GM15510 (cell line): ENCODE data around the gene WDR4.

Source experiments
- POLR2A ChIP-seq: IDR thresholded peaks from 3 replicates; pipeline ENCODE4 v1.6.1; 2011; ENCODE audit warnings: borderline replicate concordance; ENCODE audit not compliant: insufficient read length; ENCODE audit errors: extremely low read depth

The WDR4 gene

GRCh38 chr21:42848932-42849758 lies 30.2 kb downstream of the WDR4 start:
- TF ChIP-seq POLR2A = no peak

DNA sequence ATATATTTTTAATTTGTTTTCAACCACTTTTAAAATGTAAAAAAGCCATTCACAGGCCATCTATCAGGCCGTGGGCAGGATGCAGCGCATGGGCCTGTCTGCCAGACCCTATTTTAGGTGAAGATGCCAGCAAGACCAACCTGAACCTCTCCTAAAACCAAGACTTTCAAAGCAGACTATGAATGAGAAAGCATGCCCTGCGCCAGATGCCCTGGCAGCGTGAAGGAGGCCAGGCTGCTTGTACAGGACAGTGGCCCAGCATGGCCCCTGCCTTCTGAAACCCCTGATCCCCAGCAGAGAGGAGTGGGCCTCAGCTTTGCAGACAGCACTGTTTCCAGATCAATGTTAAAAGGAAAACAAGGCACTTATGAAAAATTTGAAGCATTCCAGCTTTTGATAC lies 31.6 kb downstream of the WDR4 start:
- no peak for TF ChIP-seq POLR2A

DNA sequence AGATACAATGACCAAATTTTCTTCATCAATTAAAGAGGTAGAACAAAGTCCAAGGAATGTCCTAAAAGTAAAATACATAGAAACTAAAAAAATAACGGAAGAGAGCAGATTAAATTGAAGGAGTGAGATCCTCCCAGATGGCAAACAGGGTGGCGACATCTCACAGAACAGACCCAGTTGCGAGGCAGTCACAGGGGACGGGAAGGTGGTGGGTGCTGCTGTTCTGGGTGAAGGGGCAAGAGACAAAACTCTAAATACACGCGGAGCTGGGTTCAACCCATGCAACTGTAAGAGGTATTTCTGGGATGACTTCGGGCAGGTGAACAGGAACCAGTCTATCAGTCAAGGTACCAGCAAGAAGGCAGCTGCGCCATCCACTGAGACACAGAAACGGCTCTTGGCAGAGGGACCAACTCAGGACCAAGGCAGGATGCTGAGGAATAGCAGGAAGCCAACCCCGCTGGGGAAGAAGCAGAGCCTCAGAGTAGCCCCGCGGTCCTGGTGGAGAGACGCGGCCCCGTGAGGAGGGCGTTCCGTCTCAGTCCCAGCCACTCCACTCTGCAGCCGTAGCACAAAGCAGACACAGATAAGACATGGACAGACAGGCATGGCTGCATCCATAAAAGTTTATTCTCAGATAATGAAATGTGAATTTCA lies 32.2 kb downstream of the WDR4 start:
- no peak for TF ChIP-seq POLR2A

DNA sequence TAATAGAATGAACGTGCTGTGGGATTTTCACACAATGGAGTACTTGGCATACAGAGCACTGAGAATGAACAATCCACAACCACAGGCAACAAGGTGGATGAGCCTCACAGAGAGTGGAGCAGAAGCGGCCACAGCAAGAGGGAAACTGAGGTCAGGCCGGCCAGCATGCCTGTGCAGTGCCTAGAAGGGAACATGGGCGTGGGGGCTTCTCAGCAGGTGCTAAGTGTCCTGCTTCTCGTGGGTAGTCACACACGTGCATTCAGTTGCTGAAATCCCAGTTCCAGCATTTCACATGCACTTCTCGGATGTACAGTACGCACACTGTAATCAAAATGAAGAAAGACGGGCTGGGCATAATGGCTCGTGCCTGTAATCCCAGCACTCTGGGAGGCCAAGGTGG lies 33.1 kb downstream of the WDR4 start:
- no peak for TF ChIP-seq POLR2A

DNA sequence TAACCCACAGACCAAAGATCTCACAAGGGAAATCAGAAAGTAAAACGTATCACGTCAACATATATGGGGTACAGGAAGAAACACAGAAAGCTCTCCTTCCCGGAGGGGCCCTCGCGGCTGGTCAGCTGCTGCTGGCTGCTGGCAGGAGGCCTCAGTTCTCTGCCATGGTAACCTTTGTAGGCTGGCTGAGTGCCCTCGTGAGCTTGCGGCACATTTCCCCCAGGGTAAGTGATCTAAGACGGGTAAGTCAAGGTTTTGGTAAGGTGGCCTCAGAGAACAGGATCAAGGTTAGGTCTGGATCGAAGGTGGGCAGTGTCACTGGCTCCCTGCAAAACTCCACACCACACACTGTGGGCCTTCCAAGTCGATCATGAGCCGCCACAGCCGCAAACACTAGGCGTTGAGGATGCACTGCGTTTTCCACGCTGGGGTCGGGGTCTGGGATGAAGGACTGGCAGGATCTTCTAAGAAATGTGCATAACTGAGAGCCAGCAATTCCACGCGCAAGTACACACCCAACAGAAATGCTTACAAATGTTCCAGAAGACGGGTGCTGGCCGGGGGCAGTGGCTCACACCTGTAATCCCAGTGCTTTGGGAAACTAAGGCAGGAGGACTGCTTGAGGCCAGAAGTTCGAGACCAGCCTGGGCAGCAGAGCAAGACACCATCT lies 33.9 kb downstream of the WDR4 start:
- TF ChIP-seq POLR2A = no peak

GRCh38 chr21:42844411-42845113 lies 34.8 kb downstream of the WDR4 start:
- TF ChIP-seq POLR2A = no peak

DNA sequence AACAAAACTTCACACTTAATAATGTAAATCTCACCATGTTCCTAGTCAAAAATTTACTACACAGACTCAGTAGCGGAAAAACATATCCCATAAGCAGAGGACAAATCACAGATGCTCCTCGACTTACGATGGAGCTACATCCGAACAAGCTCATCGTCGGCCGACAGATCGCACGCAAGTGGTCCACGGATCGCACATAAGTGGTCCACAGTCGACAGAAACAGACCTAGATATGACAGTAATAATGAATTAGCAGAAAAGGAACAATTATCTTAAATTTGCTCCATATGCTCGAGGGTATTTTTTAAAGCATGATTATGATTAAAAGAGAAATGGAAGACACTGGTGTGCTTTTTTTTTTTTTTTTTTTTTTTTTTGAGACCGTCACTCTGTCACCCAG lies 36.3 kb downstream of the WDR4 start:
- no peak for TF ChIP-seq POLR2A

- no peak for TF ChIP-seq POLR2A
These were observed 38.0 kb downstream of the WDR4 start for GRCh38 chr21:42841156-42841915.

DNA sequence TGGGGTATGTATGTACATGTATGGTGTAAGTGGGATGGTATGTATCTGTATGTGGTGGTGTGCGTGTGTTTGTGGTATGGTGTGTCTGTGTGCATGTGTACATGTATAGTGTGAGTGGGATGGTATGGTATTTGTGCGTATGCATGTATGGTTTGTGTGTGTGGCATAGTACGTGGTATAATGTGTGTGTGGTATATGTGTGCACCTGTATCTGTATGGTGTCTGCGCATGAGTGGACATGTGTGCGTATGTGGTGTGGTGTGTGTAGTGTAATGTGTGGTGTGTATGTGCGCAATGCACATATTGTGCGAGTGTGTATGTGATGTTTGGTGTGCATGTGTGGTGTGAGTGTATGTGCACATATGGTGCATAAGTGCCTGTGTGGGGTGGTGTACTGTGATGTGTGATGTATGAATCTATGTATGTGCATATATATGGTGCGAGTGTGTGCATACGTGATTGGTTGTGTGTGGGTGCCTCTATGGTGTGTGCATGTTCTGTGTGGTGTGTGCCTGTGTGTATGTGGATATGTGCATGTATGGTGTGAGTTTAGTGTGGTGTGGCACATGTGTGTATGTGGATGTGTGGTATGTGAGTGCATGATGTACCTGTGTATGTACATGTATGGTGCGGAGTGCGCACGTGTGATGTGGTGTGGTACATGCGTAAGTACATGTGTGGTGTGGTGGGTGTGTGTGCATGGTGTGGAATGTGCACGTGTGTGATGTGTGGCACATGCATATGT lies 38.8 kb downstream of the WDR4 start:
- no peak for TF ChIP-seq POLR2A

GRCh38 chr21:42839271-42840231 lies 39.8 kb downstream of the WDR4 start:
- TF ChIP-seq POLR2A = peak; percentile 23

DNA sequence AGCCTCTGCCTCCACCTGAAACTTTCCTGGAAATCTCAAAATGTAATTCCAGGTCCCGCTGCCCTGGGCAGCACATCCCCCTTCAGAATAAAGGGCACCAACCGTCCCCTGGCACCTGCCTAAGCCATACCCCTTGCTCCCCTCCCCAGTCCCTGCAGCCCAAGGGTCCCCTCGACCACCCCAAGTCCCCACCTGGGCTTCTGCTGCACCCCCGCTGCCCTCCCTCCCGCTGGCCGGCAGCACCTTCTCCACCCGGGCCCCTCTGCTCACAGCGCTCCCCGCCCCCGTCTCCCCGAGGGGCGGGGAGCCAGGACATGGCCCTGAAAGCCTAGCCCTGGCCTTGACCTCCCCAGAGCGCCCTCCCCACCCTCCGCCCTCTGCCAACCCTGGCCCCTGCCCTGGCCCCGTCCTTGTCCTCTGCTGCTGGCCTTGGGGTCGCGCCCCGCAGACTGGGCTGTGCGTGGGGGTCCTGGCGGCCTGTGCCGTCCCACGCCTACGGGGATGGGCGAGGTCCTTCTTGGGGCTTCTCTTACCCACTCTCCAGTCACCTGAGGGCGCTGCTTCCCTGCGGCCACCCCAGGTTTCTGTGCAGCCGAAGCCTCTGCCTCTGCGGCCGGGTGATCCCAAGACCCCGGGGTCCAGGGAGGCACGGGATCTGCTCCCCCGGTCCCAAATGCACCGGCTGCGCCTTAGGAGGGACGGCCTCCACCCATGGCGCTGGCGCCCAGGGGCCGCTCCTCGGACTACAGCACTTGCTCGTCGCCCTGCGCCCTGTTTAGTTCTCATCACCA lies 41.7 kb downstream of the WDR4 start:
- peak; percentile 23 for TF ChIP-seq POLR2A

- TF ChIP-seq POLR2A = peak; percentile 6
These were observed 42.5 kb downstream of the WDR4 start for GRCh38 chr21:42836767-42837301.

DNA sequence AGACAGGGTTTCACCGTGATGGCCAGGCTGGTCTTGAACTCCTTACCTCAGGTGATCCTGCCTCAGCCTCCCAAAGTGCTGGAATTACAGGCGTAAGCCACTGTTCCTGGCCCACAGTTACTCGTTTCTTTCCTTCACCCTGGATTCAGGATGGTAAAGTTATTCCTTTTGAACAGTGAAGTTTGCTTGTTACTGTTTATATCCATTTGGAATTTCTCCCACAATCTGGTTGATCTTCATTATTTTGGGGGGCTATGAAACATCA lies 43.0 kb downstream of the WDR4 start:
- peak; percentile 5 for TF ChIP-seq POLR2A
